Stimulated activated CD8-positive, alpha-beta memory T cell treated with anti-CD3 and anti-CD28 coated beads, Interleukin-7, amount 100 ng/mL, for 24 hours (primary cell): ENCODE data around the gene MTIF3.

Source experiments
- DNase-seq: peaks from one replicate; pipeline ENCODE4 v3.0.0-alpha.2; 2020; ENCODE audit warnings: low read depth

The MTIF3 gene

DNA sequence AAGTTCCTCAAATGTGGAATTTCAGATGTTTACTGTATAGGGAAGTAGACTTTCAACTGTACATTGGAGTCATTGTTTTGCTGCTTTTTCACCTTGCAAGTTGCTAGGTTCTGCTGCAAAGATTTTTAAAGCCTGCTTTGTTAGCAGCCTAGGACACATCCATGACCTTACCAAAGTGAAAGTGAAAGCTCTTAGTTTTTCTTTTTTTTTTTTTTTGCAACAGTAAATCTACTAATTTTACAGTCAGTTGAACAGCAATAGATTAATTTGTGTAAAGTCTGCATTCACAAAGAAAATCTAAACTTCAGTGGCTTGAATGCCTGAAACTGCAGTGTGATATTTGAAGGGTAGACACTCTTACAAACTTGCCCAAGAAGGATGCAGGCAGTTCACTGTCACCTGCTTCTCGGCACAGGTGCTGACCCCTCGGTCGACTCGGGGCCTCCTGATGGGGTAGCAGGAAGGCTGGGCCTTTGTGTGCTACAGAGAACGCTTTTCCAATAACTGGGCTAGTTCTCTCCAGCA lies 5.0 kb upstream of the MTIF3 start:
- no peak for DNase-seq

DNA sequence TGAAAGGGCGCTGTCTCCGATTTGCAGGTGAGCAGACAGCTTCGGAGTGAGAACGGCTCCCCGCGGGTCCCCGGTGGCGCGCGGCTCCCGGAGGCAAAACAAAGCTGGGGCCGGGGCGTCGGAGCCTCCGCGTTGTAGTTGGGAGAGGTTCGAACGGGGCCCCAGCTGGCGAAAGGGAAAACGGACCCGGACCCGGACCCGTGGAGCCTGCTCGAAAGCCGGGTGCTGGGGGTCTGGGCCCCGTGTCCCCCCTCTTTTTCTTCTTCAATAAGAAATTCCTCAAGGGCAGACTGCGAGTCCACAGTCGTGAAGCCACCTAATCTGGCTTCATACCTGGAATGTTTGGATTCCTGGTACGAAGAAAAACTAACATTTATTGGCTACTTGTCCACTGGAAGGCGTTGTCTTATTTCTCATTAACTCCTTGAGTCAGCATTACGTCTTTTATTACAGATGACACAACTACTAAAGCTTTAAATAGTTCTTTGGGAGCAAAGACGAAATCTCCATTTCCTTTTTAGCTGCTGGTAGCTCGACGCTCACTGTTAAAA lies 632 bp upstream of the MTIF3 start:
- no peak for DNase-seq

DNA sequence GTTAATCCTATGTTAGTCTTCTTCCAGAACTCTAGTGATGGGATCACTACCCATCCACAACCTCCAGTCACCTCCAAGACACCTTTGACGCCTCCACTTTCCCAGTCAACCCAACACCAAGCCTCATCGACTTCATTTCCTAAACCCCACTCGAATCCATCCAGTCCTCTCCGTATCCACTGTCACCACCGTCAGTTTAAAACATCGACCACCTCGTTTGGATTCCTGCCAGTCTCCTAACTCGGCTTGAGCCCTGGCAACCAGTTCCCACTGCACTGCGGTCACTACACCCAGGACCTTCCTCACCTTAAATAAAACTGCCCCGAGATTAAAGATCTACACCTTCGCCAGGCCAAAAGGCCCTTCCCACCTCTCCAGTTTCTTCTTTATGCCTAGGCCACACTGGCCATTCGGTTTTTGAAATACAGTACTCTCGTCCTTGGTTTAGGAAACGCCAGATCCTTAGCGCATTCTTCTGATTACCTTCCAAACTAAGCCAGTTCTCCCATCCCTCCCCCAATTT lies 1.2 kb downstream of the MTIF3 start:
- DNase-seq: no peak

DNA sequence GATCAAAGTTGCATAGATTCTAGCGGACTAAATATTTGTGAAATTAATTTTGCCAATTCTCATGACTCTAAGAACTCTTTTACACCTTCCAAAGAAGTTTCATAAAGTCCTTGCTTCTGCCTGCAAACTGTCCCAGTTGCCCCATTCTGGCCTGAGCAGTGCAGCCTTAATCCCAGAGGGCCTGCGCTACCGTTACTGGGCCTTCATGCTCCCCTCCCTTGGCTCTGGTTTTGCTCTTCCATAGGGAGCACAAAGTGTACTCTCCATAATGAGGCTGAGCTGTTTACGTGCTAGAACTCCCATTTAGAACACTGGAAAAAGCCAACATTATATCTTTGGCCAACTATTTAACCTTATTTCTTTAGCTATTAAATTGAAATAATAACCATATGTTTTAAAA lies 2.1 kb downstream of the MTIF3 start:
- no peak for DNase-seq

DNA sequence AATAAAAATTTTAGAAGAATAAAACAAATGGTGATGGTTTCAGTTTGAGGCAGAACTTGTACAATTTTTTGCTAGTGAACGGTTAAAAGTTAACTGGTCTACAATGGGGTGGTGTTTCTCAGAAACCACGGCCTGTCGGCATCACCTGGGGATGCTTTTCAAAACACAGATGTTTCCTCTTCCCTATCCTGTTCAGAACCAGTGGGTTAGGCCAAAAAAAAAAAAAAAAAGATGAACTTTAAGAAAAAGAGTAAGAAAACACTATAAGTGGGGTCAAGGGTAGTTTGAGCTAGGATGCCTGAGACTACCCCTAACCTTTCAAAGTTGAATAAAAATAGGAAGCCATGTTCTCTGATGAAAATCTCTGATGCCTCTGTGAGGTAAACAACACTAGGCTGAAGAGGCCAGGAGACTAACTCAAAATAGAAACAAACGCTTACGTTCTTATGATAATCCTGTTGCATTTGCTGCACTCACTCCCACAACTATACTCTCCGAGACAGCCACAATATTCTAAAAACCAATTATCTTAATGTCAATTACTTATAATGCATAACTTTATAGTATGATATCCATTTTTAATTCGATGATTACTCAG lies 3.3 kb downstream of the MTIF3 start:
- DNase-seq: no peak

DNA sequence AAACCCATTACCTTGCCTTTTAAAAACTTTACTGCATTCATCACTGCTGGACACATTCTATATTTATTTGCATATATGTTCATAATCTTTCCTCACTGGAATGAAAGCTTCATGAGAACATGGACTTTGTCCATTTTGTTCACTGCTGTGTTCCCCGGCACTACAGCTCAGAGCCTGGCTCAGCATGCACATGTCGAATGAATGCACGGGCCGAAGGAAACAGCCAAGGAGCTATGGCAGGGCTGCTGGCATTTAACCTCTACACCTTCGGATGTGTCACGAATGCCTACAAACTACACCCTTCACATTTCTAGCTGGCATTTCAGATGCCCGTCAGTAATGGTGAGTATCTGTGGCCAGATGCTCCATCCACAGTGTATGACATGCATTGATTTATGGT lies 7.6 kb downstream of the MTIF3 start:
- no peak for DNase-seq

DNA sequence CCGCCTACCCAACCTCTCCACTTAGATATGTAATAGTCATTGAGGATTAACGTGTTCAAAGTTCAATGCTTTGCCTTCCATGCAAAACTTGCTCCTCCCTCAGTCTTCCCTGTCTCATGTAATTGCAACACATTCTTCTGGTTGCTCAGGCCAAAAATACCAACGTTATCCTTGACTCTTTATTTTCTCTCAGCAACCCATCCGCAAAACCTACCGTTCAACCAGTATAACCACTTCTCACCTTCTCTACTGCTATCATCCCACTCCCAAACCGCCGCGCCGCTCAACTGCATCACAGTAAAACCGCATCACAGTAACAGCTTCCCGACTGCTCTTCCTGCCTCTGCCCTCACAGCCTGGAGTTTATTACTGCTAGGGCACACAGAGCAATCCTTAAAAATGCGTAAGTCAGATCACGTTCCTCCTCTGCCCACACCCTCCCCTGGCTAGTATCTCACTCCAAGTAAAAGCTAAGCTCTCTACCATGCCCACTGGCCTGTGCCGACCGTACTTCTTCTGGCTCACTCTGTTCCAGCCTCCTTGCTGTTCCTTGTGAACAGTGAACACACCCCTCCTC lies 8.2 kb downstream of the MTIF3 start:
- no peak for DNase-seq

DNA sequence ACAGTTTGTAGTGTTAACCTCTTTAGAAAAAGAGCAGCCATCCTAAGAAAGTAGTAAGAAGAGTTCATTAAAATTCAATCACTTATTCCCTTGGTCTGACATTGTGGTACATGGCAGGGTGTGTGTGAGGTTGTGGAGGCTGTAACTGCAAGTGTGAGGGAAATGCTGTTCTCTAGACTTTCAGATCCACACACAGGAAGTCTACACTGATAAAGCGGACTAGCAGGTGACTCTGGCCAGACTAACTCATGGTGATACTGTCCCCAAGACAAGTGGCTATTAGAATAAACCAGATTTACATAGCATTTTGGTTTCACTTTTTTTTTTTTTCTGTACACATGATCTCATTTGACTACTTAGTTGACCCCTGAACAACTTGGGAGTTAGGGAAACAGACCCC lies 10.0 kb downstream of the MTIF3 start:
- no peak for DNase-seq

DNA sequence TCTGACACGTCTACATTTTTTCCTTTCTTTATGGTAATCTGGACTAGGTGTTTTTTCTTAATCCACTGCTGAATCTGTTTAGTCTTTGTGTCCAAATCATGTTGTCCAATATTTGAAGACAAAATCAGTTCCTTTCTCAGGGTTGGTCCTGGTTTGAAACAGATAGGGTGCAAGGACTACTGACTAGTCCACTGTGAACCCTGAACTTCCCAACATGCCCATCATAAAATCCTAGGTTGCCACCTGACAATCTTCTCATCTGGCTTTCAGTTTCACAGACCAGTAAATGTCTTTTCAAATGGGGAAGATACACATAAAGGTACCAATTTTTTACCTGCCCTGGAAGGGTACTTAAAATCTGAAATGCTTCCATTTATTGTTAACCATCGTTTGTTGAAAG lies 13.2 kb downstream of the MTIF3 start:
- no peak for DNase-seq

DNA sequence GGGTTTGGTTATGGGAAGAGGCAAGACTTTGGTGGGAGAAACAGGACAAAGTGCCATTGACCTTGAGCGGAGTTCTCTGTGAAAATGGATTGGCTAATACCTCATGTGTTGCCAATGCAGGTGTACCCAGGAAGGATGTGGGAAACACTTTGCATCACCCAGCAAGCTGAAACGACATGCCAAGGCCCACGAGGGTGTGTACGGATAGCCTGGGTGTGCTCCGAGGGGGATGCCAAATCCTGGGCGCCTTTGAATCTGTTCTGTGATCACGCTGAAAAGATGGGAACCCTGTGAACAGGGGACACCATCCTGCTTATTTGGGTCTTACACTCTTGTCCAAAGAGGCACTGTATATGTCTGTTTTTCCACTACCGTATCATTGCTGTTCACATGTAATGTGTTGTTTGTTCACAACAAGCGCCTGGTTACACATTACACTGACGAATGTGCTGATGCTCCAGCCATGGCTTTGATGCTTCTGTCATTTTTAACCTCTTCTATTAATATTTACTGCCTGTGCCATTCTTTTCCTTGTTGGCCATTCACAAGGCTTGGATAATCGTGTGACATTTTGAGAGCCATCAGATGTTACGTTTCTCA lies 17.7 kb downstream of the MTIF3 start:
- DNase-seq: no peak

DNA sequence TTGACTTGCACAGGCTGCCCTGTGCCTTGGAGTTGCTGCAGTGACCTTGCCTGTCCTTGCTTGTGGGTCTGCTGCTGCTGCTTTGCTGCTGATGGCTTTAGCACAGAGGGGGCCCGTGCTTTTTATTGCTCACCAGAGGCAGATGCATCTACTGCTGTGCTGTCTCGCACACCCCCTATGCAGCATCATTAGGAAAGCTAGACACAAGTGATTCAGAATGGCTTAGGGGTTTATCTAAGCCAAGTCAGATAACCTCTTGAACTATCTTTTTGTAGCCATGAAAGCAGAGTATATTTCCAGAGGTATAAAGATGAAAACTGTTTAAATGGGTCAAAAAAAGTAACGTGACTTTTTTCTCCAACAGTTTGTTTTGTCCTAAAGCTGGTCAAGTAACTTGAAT lies 18.2 kb downstream of the MTIF3 start:
- no peak for DNase-seq

DNA sequence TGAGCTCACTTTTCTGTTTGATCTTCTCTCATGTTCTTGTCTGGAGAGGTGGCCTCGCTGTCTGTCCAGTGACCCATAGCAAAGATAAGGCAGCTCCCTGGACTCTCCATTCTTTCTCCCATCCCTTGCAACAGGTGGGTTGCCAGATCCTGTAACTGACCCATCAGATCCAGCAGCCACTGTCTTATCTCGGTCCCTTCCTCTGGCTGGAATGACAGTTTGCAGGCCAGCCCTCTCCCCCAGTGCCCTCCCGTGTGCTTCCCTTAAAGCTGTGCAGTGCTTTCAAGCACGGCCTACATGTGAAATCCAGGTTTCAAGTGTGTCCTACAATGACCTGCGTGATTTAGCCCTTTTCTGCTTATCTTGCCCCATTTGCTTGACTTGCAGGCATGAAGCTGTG lies 22.2 kb downstream of the MTIF3 start:
- DNase-seq: no peak

DNA sequence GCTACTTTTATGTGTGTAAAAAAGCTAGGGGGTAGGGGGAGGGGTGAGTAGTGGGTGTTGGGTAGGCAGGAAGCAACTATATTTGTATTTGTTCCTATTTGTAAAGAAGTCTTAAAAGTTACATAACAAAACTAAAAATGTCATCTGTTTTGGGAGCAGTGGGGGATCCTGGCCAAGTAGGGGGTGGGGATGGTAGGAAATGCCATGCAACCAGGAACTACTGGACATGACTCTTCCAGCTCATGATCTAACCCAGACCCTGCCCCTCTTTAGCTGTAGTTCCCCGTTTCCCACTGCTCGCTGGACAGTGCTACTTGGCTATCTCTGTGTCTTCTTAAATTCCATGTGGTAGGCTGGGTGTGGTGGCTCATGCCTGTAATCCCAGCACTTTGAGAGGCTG lies 22.7 kb downstream of the MTIF3 start:
- DNase-seq: no peak

DNA sequence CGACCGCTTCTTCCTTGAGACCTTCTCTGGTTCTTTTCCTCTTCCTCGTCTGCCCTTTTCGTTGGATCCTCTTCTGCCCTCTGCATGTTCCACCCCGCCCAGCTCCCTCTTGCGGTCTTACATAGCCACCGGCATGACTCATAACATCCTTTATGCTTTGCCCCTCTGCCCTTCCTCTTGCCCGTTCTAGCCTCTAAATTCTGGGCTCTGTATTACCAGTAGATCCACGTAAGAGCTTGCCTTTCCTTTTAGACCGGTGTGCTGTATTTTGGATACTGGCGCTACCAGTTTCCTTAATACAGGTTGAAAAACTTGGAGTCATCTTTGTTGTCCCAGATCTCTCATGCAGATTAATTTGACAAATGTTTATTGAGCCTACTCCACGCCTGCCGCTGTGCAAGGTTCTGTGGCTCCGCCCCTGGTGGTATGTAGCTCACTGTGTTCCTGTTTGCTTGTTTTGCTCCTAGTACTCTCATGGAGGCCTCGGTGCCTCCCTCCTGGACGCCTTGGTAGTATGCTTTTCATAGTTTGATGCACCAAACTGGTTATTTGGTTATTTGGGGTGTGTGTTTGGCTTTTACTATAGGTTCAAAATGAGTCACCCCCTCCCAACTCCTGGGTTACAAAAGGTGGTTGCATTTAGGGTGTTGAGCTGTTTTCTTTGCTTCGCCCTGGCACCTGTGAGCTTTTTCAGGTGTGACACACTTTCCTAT lies 24.3 kb downstream of the MTIF3 start:
- no peak for DNase-seq

DNA sequence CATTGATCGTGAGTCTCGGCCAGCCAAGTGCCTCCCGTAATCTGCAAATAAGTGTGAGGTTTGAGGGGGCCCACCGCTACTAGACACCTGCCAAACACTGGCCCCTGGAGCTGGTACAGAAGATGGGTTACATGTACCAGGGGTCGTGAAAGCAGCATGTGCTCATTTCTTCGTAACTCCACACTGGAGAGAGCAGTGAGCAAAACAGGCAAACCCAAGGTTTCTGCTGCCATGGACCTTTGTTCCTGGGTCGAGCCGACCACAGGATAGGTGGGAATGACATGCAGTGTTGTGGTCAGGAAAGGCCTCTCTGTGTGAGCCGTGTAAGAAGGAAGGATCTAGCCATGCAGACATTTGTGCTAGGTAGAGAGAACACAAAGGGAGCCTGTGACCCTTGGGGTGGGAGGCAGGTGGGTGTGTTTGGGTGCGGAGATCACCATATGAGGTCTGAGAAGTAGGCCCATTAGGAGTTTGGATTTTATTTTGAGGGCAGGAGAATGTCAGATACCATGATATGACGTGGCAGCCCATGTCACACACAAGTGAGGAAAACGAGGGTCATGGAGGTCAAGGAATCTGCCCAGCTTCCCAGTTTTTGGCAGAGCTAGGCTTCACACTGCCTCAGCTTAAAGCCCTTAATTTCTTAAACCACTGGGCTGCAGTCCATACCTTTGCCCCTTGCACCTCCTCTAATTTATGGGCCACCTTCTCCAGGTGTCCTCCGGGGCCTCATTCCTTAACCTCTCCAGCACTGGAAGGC lies 25.0 kb downstream of the MTIF3 start:
- DNase-seq: no peak

DNA sequence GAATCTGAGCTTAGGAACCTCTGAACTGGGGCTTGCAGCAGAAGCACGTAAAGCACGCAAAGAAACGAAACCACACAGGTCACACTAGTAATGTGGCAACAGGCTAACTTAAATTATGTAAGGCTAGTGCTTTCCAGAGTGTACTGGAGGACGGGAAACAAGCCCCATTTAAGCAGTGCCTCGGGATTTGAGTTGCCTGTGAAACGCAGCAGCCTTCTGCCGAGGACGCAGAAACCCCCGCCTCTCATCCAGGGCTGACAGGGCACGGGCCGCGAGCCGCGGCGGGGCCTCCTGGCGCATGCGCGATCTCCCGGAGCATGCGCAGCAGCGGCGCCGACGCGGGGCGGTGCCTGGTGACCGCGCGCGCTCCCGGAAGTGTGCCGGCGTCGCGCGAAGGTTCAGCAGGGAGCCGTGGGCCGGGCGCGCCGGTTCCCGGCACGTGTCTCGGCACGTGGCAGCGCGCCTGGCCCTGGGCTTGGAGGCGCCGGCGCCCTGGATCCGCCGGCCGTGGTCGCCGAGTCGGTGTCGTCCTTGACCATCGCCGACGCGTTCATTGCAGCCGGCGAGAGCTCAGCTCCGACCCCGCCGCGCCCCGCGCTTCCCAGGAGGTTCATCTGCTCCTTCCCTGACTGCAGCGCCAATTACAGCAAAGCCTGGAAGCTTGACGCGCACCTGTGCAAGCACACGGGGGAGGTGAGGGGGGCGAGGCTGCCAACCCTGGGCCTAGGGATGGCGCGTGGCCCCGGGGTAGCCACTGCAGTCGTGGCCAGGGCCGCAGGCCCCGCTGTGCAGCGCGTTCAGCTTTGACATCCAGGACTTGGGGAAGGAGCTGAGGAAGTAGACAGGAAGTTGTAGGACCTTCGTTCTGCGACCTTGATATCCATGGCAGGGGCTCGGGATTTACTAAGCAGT lies 25.9 kb downstream of the MTIF3 start, which contains the start of gene GTF3A:
GTF3A (plus strand) TSS at position 374 of the 912 bp plus-strand sequence.
- DNase-seq: peak; percentile 62

DNA sequence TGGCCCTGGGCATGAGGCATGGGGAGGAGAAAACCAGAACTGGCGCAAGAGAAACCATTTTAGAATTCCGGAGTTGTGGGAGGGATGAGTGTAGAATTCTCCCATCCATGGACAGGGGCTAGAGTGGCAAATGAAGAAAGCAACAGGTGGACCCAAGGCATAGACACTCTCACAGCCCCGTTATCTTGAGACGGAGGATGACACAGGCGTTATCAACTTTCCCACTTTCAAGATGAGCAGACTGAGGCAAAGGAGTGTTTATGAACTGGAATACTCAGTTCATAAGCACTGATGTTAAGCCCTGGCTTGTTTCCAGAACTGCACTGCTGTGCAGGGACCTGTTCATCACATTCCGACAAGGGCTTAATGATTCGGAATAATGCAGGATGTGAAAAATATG lies 27.0 kb downstream of the MTIF3 start:
- DNase-seq: no peak

DNA sequence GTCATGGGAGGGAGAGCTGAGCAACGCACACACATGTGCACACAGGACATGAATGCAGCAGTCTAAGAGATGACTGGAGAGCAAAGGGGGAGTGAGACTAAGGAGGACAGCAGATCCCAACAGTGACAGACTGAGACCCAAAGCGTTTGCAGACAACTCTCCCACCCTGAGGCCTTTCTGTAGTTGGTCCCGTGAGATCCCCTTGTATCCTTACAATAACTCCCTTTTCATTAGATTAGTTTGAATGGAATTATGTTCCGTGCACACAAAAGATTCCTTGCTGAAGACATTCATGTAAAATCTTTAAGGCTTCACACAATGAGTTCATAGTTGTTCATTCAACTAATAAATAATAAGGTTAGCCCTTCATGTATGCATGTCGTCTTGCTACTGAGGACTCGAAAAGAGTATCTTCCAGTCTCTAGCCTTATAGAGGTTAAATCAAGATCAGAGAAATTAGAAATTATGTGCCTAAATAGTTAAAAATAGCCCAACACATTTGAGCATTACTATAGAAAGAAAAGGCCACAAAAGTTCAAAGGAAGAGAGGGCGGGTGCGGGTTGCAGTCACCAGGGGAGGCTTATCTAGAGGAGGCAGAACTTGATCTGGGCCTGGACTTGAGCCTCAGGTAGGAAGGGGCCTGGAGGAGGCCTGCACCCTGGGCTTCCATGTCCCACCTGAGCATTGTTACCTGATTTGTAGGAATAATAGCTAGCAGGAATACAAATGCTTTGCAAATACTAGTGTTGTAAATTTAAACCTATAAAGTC lies 29.1 kb downstream of the MTIF3 start:
- DNase-seq: no peak

DNA sequence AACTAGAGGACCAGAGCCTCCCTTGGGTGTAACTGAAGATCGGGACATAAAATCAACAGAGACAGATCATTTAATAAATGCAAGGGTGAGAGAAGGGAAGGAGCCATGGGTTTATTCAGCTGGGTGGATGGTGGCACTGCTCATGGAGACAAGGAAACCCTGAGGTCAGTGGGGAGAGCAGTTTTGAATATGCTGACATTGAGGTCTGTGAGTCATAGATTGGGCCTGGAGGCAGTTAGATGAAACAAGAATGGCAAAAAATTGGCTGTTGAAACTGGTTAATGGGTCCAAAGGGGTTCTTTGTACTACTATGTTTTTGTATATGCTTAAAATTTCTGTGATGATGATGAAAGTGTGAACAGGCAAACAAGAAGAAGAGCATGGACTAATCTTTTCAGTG lies 31.0 kb downstream of the MTIF3 start:
- DNase-seq: no peak

DNA sequence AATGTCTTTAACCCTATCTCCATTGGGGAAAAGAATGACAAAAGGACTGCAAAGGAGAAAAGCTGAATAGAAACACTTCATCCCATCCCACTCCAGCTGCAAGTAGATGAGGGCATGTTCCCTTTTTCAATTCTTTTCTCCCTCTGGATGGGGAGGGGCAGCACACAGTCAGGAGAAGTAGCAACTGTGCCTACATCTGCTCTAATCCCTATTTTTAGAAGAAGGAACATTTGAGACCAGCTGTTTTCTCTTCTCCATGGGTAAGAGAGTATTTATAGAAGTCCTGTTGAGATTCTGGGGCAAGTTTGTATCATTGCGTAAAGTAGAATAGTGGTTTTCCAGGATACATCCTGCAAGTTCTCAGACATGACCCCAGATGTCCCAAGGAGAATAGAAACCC lies 35.2 kb downstream of the MTIF3 start:
- no peak for DNase-seq
